GM12891 (cell line): ENCODE results near the gene MTMR12.

ENCODE experiments used
- POLR2A ChIP-seq: IDR thresholded peaks from 2 replicates; pipeline ENCODE4 v1.6.1; 2011; ENCODE audit warnings: low read depth, low read length, control low read depth
- POLR2AphosphoS5 ChIP-seq: IDR thresholded peaks from 2 replicates; pipeline ENCODE4 v1.6.1; 2011; ENCODE audit warnings: low read depth, low read length, control low read depth

DNA sequence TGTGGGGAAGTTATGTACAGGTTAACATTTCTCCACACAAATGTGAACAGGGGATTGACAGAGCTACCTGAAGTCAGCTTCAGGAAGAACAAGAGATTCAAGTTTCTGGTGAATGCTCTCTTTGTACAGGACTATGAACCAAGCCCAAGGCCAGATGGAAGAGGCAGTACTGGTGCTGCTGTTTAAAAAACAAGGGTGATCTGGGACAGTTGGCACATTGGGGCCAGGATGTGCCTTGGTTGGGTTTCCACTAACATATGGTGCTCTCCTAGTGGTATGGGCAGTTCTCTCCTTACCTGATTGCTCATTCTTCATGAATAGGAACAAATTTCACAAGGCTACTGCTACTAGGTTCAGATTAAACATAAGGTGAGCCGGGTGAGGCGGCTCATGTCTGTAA lies 40.0 kb downstream of the MTMR12 start:
- TF ChIP-seq POLR2AphosphoS5 (no peak), POLR2A (no peak)
